ENCODE data around the gene PPP1R14B.

Gene PPP1R14B

DNA sequence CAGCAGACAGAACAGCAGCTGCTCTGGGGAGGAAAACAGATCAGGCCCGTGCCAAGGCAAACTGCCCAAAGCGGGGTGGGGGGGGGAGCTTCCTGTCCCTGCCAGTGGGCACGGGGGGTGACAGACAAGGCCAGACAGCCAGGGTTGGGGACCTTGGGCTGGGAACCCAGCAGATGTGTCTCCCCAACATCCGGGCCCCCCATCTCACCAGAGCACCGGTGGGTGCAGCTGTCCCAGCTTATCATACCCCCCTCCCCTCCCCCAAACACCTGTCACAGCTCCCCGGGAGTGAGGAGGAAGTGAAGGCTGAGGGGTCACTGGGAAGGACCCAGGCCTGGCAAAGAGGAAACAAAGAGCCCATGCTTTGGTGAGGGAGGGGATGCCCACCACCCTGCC is 1.3 kb downstream of the PPP1R14B start:
- DNase-seq, result peak; percentile 51

DNA sequence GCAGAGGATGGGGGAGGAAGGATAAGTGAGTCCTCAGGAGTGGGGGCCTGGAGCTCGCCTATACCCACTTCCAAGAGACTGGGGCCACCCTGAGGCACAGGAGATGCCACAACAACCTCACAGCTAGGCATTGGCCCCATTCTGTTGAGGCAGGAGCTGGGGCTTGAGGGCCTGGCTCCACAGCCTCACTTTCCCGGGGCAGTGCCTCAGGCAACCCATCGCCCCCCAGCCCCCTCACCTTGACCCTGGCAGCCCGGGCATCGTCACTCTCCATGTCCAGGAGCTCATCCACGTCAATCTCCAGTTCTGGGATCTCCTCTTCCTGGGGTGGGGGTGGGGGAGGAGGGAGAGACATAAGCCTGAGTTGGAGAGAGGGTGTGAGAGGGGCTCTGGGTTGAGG is 1.8 kb downstream of the PPP1R14B start:
- no peak for DNase-seq

DNA sequence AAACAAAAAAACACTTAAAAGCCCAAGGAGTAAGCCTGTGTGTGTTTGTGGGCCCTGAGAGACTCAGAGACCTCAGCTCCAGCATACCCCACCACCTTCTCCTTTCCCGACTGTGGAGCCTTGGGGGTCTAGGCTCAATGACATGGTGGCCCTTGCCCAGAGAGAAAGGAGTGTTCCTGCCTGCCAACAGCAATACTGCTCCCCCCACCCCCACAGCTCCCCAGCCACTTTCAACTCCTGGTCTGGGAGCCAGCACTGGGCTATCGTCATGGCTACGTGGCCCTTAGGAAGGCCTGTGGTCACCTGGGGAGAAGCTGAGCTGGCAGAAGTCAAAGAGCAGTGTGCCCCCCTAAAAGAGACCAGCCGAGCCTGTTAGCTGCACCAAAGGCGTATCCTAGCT is 2.6 kb downstream of the PPP1R14B start:
- DNase-seq, result no peak

DNA sequence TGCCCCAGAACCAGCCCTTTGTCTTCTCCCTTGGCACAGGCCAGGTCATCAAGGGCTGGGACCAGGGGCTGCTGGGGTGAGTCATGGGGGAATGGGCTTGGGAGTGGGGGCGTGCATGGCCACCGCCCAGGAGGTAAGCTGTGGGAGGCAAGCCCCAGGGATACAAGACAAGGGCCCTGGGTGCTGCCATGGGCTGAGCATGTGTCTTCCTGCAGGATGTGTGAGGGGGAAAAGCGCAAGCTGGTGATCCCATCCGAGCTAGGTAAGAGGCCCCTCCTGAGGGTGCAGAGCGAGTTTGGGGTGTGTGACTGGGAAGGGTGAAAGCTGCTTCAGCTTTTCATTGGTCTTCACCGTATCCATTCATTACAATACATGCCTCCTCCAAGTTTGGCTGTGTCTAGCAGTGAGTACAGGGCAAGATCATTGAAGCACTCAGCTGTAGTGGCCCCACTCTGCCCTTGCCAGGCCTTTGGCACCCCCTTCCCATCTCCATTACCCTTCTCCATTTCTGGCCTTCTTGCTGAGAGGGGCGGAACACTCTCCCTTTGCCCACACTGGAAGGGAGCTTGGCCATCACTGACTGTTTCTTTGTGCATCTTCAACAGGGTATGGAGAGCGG is 3.4 kb downstream of the PPP1R14B start:
- DNase-seq, result no peak

DNA sequence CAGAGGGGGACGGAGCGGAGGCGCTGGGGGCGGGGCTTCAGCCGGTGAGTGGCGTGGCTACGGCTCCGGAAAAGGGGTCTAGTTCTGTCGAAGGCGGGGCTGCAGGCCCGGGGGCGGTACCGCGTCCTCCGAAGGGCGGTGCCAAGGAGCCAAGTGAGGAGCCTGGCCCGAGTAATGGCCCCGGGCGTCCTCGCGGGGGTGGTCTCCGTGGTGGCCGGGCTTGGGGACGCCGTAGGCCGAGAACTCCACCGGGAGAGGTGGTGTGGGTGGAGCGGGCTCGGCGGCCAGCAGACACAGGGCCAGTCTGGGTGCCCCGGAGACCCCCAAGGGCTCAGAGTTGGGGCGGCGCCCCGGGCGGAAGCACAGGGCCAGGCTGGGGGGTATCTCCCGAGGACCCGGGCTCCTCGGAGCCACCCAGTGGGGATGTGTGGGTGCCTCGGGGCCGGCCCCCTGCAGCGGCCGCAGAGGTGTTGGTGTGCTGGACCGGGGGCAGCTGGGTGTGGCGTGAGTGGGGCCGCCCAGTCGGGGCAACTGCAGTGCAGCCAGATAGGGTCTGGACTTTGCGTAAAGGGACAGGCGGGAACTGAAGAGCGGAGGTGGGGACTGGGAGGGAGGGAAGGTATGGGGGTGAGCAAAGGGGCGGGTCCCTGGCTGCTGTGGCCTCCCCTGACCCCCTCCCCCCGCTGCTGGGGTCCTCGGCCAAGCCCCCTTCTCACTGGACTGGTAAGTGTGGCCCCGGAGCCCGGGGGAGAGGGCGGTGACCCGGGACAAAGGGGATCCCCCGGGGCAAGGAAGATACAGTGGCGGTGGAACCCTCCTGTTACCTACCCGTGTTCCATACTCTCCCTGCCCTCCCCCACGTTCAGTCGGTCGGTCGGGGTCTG is 5.0 kb downstream of the PPP1R14B start:
- DNase-seq, result peak; percentile 99

DNA sequence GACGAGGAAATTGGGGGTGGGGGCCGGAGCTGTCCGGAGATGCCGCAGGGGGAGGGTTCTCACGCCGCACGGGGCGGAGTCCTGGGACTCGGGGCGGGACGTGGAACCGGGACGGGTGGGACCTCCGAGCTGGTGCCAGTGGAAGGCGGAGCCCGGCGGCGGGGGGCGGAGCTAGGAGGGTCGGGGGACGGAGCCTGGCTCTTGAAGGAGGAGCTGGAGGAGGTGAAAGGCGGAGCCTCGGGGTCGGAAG is 5.6 kb downstream of the PPP1R14B start:
- DNase-seq, result no peak

DNA sequence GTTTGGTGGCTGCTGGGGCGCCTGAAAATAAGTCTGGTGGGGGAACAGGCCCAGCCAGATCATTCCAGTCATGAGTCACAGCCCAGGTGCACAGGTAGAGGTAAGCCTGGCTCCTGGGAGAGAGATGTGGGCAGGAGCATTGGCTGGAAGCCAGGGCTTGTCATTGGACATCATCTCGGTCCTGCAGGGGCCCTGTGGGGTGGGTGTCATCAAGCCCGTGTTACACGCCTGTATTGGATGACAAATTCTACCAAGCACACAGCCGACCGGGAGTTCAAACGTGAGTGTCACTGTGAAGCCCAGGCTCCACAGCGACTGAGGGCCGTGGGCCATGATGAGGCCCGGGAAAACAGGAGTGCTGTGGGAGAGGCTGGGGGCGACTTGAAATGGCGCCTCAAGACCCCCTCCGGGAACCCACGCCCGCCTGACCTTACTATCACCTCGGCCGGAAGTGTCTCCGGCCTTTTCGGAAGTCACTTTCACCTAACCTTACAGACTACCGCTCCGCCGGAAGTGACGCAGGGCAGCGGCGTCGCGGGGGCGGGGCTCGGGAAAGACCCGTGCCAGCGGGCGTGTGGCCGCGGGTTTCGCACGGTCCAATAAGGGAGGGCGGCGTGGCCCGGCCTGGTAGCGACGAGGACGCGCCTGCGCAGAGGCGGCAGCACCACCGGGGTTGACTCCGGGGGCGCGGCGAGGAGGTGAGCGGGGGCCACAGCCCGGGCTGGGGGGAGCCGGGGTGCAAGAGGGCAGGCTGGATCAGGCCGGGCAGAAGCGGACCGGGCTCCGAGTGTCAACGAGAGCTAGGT is 6.1 kb downstream of the PPP1R14B start, which contains the start of gene FKBP2:
TSS of gene FKBP2 (plus strand) at position 661 of the 806 bp plus-strand sequence. CDS start 1,293 bp downstream, outside the sequence.
- peak; percentile 97 for DNase-seq

DNA sequence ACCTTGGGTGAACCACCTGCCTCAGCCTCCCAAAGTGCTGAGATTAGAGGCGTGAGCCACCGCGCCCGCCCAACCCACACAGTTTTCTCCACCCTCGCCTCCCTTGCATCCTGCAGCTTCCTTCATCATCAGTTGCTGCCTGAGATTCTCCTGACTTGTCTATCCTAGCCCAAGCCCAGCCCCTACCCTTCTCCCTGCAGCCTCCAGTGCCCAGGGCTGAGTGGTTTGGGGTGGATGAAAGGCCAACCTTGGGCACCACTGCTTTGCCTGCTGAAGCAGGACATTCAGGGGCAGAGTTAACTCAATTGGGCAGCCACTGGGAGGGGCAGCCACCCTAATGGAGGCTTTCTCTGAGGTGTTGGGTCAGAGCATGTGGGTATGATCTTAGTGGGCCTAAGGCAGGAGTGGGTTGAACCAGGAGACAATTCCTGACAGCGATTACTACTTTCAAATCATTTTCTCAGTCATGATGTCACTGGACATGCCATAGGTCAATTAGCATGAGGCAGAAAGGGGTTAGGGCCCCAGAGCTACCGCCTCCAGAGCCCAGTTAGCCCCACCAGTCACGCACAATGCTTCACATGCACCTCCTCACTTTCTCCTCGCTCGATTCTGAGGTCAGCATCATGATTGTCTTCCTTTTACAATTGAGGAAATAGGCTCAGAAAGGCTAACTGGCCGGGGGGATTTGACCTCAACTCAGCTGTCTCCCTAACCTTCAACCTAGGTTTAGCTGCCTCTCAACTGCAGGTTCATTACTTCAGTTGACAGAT is 6.9 kb downstream of the PPP1R14B start:
- DNase-seq, result no peak

DNA sequence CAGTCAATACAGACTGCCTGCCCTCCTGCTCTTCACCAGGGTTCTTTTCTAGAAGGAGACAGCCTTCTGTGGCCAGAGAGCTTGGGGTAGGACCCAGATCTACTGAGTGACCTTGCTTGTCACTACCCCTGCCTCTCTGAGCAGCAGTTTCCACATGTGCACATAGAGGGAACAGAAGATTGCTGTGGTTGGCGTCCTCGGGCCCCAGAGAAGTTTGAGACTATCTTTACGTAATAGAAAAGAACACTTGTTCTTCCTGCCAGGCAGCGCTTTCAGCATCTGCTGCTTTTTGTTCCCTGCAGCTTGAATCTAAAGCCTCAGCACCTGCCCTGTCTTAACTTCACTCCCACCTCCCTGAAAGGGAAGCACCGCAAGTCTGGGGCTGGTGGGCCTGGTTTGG is 7.7 kb downstream of the PPP1R14B start:
- DNase-seq, result no peak

DNA sequence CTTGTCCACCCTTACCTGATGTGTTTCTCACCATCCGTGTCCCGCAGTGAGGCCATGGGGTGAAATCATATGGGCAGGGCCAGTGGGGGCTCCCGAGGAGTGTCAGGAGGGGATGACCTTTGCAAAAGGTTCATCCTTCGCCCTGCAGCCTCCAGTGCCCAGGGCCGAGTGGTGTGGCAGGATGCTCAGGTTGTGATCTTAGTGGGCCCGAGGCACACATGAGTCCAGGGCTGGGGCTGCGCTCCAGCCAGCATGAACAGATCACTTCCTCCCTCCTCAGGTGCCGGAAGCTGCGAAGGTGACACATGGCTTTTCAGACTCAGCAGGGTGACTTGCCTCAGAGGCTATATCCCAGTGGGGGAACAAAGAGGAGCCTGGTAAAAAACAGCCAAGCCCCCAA is 8.7 kb downstream of the PPP1R14B start:
- DNase-seq, result no peak

DNA sequence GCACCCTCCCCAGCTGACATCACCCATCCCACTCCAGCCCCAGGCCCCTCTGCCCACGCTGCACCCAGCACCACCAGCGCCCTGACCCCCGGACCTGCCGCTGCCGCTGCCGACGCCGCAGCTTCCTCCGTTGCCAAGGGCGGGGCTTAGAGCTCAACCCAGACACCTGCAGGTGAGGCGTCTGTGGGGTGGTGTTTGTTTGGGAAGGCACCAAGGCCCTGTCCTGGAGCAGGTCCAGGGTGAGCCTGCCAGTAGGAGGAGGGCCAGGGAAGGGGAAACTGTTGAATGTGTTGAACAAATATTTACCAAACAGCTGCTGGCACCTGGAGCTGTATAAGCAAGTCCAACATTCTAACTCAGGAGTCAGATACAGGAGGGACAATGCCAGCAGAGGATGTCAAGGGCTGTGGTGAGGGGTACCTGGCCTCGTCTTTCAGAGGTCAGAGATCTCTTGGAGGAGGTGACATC is 9.2 kb downstream of the PPP1R14B start:
- DNase-seq, result no peak

DNA sequence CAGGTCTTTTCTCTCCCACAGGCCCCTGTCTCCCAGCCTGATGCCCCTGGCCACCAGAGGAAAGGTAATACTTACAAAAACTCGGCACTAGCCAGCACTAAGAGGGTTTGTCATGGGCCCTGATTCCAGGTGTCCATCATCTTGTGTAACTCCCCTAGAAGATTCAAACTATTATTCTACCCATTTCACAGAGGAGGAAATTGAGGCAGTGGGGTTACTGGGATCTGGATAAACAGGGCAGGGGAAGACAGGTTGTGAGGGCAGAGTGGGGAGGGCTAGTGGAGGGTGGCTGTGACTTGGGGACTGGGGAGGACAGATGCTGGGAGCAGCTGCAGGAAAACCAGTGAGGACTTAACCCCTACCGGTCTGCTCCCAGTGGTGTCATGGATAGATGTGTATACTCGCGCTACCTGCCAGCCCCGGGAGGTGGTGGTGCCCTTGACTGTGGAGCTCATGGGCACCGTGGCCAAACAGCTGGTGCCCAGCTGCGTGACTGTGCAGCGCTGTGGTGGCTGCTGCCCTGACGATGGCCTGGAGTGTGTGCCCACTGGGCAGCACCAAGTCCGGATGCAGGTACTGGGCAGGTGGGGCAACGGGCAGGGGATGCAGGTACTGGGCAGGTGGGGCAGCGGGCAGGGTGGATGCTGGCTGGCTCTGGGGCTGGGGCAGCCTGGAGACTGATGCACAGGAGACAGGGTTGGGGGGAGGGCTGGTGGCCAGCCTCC is 11.1 kb downstream of the PPP1R14B start:
- no peak for DNase-seq

DNA sequence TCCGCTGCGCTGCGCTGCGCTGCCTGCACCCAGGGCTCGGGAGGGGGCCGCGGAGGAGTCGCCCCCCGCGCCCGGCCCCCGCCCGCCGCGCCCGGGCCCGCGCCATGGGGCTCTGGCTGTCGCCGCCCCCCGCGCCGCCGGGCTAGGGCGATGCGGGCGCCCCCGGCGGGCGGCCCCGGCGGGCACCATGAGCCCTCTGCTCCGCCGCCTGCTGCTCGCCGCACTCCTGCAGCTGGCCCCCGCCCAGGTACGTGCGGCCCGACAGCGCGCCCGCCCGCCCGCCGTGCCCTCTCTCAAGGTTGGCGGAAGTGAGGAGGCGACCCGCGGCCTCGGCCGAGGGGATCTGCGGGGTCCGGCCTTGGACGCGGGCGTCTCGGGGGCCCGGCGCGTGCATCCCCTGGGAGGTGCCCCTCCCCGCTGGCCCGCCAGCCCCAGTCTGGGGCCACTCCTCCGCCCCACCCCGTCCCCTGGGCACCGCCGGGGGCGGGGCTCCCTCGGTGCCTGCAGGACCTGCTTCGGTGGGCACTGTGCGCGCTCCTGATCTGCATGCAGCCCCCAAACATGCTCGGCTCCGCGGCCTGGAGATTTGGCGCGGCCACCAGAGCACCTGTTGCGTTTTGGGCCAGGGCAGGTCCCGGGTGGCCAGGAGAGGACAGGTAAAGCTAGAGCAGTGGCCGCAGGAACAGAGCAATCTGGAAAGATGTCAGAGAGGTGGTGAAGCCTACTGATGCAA is 11.9 kb downstream of the PPP1R14B start:
- DNase-seq, result no peak

DNA sequence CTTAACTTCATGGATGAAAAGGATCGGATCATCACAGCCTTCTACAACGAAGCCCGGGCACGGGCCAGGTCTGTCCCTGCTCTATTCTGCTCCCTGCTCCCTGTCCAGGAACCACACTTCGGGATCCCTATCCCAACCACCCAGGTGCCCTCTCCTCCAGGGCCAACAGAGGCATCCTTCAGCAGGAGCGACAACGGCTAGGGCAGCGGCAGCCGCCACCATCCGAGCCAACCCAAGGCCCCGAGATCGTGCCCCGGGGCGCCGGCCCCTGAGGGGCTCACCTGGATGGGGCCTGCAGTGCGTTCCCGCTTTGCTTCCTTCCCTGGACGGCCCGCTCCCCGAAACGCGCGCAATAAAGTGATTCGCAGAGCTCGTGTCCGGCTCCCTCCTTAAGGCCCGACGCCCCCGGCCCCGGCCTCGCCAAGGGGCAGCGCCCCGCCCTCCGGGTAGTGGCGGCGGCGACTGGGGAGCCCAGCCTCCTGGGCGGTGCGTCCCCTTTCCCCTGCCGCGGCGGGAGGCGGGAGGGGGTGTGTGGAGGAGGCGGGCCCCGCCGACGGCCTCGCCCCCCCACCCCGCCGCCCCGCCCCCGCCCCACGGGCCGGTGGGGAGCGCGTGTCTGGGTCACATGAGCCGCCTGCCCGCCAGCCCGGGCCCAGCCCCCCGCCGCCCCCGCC is 12.7 kb downstream of the PPP1R14B start, which contains the start of gene VEGFB:
TSS of gene VEGFB (plus strand) at position 672 of the 674 bp plus-strand sequence. CDS start 250 bp downstream, outside the sequence.
- peak; percentile 62 for DNase-seq

DNA sequence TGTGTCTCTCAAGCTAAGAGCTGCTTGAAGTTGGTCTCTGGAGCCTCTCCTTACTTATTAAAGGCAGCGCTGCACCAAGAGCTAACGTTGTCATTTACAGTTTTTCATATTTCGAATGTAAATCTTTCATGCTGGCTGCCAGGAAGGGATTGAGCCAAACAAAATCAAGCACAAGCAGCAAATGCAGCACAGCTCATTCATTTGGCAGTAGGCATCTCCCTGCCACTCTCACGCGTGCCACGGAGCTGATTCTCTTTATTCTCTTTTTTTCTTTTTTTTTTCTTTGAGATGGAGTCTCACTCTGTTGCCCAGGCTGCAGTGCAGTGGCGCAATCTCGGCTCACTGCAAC is 13.8 kb downstream of the PPP1R14B start:
- no peak for DNase-seq

DNA sequence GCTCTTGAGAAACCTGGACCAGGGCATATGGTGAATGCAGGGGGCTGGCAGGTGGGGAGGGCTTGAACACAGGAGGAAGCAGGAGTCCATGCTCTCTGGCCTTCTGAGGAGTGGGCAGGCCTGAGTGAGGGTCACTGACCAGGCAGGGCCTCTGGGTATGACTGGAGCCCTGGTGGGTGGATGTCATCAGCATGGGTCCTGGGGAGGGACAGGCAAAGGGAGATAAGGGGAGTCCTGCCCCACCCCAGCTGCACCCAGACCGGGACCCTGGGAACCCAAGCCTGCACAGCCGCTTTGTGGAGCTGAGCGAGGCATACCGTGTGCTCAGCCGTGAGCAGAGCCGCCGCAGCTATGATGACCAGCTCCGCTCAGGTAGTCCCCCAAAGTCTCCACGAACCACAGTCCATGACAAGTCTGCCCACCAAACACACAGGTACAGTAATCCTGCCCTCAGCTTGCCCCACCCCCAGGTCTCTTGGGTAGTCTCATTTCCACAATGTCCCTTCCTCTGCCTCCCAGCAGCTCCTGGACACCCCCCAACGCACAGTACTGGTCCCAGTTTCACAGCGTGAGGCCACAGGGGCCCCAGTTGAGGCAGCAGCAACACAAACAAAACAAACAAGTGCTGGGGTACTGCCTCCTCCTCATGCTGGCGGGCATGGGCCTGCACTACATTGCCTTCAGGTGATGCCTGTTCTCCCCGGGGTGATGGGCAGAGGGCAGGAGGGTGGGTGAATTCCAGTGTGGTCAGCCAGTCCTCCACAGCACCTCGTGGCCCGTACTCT is 14.4 kb downstream of the PPP1R14B start:
- DNase-seq, result no peak

DNA sequence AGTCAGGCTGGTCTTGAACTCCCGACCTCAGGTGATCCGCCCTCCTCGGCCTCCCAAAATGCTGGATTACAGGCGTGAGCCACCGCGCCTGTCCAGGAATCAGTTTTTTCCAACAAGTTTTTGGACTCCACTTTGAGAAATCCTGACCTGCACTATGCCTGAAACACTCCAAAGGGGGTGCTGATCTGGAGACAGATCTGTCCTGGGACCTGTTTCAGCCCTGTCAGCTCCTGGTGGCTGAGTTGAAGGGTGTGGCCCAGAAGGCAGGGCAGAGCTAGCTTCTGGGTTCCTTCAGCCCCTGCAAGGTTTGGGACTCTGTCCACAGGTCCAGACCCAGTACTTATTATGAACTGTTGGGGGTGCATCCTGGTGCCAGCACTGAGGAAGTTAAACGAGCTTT is 15.2 kb downstream of the PPP1R14B start:
- DNase-seq, result no peak

DNA sequence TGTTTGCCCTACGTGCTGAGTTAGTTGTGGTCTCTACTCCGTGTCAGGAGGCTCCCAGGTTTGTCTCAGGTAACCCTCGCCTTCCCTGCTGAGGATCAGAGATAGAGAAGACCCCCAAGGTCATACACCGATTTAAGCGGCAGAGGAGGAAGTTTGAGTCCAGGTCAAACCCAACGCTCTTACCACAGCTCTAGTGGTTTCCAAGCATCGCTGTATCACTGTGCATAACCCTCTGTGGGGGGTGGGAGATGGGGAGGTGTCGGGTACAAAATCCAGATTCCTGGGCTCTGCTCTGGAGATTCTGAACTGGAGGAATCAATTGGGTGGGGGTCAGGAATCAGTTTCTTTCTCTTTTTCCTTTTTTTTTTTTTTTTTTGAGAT is 15.8 kb downstream of the PPP1R14B start:
- no peak for DNase-seq

DNA sequence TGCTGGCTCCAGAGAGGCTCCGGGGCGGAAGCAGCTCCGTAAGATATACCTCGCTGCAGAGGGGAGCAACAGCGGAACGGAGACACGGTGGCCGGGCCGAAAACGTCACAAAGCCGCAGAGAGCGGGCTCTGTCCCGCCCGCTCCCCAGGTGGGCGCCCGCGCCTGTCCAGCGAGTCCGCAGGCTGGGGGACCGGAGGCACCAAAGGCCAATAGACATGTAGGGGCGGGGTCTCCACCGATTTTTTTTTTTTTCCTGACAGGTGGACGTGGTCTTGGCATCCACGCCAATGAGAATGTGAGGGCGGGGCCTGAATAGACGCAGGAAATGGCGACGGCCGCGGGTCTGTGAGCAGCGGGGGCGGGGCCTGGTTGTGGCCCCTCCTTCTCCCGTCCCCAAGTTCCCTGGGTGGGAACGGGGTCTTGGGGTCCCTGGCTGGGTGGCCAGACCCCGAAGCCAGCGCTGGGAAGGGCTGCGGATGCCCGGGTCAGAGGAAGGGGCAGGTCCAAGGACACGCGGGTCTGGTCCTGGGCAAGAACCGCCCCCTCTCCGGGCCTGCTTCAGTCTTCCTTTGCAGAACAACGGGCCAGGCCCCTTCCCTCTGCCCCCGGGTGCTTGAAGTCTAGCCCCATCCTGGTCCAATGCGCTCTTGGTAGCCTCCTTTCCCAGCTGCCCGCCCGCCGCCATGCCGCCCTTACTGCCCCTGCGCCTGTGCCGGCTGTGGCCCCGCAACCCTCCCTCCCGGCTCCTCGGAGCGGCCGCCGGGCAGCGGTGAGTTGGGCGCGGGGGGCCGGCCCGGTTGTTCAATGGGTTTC is 16.4 kb downstream of the PPP1R14B start, which contains the start of gene DNAJC4:
TSS of gene DNAJC4 (plus strand) at position 378 of the 814 bp plus-strand sequence. CDS start at position 685, 307 bp downstream.
- peak; percentile 85 for DNase-seq
